ENCODE results near the gene MMAB. TPM values are rescaled to one million over a fixed set of nuclear protein-coding genes. Genes with fewer than 3 reads are reported as not detected.

Gene MMAB
- total and polyA plus RNA-seq, 2 donors (not counting 1 experiment from before 2014, with no cell fraction given): 36.8 to 56.1 TPM

DNA sequence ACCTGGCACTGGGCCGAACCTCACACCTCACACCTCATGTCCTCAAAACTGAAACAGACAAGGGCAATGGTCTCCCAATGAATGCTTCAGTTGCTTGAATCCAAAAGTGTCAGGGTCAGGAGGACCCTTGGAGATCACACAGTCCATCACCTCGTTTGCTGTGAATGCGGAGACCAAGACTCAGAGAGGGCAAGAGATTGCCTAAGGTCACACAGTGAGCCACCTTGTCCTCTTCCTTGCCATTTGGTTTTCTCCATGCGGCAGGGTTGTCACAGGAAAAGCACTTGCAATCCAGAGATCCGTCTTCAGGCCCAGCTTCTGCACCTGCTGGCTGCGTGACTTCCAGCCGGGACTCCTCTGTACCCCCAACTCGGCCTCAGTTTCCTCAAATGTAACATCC lies 28.3 kb upstream of the MMAB start:
- DNase-seq (ENCODE audit: low read depth in 2 of 2): no peak
- no peaks in the 10 kb centered on the region for H4K20me1 ChIP-seq (ENCODE audit: control insufficient read depth, extremely low read depth, insufficient read depth, low read length)
- no peak overlapping the region for H3K27ac ChIP-seq (ENCODE audit: insufficient read depth, low read length)
- no peaks in the 10 kb centered on the region for H3K79me2 ChIP-seq (ENCODE audit: control insufficient read depth, insufficient read depth, low read length)
- no peak overlapping the region for H3K4me3 ChIP-seq (replicated peaks in 1 of 4; ENCODE audit: control extremely low read depth in 1 of 4, insufficient read depth in 1 of 4, low read depth in 3 of 4, low read length in 4 of 4)
- no peaks in the 10 kb centered on the region for H3K9me3 ChIP-seq (ENCODE audit: control insufficient read depth, insufficient read depth, low read depth, low read length)
- H3K27me3 ChIP-seq (ENCODE audit: control insufficient read depth, insufficient read depth, low read length): peaks cover 6% of the 10 kb centered on the region
- H2AFZ ChIP-seq (ENCODE audit: low read length): no peak overlapping the region
- H3K9ac ChIP-seq (ENCODE audit: insufficient read depth, low read length): no peak overlapping the region
- no peak overlapping the region for H3K4me2 ChIP-seq (ENCODE audit: extremely low read depth, insufficient read depth, low read length)
- H3K36me3 ChIP-seq (ENCODE audit: control insufficient read depth, insufficient read depth, low read length): no peaks in the 10 kb centered on the region
- TF ChIP-seq, protein P1, sequence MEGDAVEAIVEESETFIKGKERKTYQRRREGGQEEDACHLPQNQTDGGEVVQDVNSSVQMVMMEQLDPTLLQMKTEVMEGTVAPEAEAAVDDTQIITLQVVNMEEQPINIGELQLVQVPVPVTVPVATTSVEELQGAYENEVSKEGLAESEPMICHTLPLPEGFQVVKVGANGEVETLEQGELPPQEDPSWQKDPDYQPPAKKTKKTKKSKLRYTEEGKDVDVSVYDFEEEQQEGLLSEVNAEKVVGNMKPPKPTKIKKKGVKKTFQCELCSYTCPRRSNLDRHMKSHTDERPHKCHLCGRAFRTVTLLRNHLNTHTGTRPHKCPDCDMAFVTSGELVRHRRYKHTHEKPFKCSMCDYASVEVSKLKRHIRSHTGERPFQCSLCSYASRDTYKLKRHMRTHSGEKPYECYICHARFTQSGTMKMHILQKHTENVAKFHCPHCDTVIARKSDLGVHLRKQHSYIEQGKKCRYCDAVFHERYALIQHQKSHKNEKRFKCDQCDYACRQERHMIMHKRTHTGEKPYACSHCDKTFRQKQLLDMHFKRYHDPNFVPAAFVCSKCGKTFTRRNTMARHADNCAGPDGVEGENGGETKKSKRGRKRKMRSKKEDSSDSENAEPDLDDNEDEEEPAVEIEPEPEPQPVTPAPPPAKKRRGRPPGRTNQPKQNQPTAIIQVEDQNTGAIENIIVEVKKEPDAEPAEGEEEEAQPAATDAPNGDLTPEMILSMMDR (conservative IDR thresholded peaks at IDR 0.05 in 1 of 2, IDR thresholded peaks at IDR 0.05 in 1 of 2; ENCODE audit: low read depth in 1 of 2, low read length in 2 of 2): no peak
- no peak for TF ChIP-seq EZH2 (IDR thresholded peaks at IDR 0.05; ENCODE audit: low read length, missing control alignments)
- H3K4me1 ChIP-seq (ENCODE audit: control insufficient read depth, extremely low read depth, insufficient read depth, low read length): peaks cover 5% of the 10 kb centered on the region

DNA sequence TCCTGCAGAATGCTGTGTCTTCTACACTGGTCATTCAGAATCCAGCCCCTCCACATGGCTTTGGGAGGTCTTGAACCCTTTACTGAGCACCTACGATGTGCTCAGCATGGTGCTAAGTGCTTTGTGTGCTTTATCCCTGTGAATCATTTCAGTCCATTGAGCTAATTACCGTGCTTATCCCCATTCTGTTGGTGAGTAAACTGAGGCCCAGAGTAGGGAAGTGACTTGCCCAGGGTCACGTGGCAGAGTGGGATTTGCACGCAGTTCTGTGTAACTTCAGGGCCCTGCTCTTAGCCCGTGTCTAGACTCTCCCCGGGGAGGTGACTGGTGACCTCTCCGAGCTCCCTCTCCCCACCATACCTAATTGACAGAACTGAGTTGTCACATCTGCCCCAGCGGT lies 27.7 kb upstream of the MMAB start:
- Histone ChIP-seq H2AFZ (ENCODE audit: low read length) (no peak overlapping the region), H3K36me3 (ENCODE audit: control insufficient read depth, insufficient read depth, low read length) (no peaks in the 10 kb centered on the region), H3K4me1 (ENCODE audit: control insufficient read depth, extremely low read depth, insufficient read depth, low read length) (peaks cover 5% of the 10 kb centered on the region), H3K9me3 (ENCODE audit: control insufficient read depth, insufficient read depth, low read depth, low read length) (no peaks in the 10 kb centered on the region), H3K27me3 (ENCODE audit: control insufficient read depth, insufficient read depth, low read length) (peaks cover 6% of the 10 kb centered on the region), H3K79me2 (ENCODE audit: control insufficient read depth, insufficient read depth, low read length) (no peaks in the 10 kb centered on the region), H3K4me3 (replicated peaks in 1 of 4; ENCODE audit: control extremely low read depth in 1 of 4, insufficient read depth in 1 of 4, low read depth in 3 of 4, low read length in 4 of 4) (no peak overlapping the region), H3K27ac (ENCODE audit: insufficient read depth, low read length) (no peak overlapping the region), H3K4me2 (ENCODE audit: extremely low read depth, insufficient read depth, low read length) (no peak overlapping the region), H4K20me1 (ENCODE audit: control insufficient read depth, extremely low read depth, insufficient read depth, low read length) (no peaks in the 10 kb centered on the region), H3K9ac (ENCODE audit: insufficient read depth, low read length) (no peak overlapping the region)
- TF ChIP-seq, protein P1 (conservative IDR thresholded peaks at IDR 0.05 in 1 of 2, IDR thresholded peaks at IDR 0.05 in 1 of 2; ENCODE audit: low read depth in 1 of 2, low read length in 2 of 2): no peak
- TF ChIP-seq EZH2 (IDR thresholded peaks at IDR 0.05; ENCODE audit: low read length, missing control alignments): no peak
- DNase-seq (ENCODE audit: low read depth in 2 of 2): no peak

DNA sequence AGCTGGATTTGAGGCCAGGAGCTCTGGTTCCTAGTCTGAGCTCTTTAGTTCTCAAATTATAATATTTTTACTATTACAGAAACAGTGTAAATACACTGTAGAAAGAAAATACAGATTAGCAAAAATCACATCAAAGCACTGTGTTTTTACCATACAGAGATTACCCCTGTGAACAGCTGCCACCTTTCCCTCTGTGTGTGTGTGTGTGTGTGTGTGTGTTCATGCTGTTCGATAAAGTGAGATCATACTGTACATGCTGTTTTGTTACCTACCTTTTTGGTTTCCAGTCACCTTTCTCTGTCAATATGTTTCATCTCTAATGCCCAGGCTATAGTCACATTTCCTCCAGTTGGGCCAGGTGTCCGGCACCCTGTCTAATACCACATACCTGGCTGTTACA lies 27.2 kb upstream of the MMAB start:
- Histone ChIP-seq H3K36me3 (ENCODE audit: control insufficient read depth, insufficient read depth, low read length) (no peaks in the 10 kb centered on the region), H2AFZ (ENCODE audit: low read length) (no peak overlapping the region), H3K4me3 (replicated peaks in 1 of 4; ENCODE audit: control extremely low read depth in 1 of 4, insufficient read depth in 1 of 4, low read depth in 3 of 4, low read length in 4 of 4) (no peak overlapping the region), H3K27me3 (ENCODE audit: control insufficient read depth, insufficient read depth, low read length) (peaks cover 2% of the 10 kb centered on the region), H3K4me2 (ENCODE audit: extremely low read depth, insufficient read depth, low read length) (no peak overlapping the region), H3K4me1 (ENCODE audit: control insufficient read depth, extremely low read depth, insufficient read depth, low read length) (peaks cover 5% of the 10 kb centered on the region), H3K9ac (ENCODE audit: insufficient read depth, low read length) (no peak overlapping the region), H3K79me2 (ENCODE audit: control insufficient read depth, insufficient read depth, low read length) (no peaks in the 10 kb centered on the region), H4K20me1 (ENCODE audit: control insufficient read depth, extremely low read depth, insufficient read depth, low read length) (no peaks in the 10 kb centered on the region), H3K27ac (ENCODE audit: insufficient read depth, low read length) (no peak overlapping the region), H3K9me3 (ENCODE audit: control insufficient read depth, insufficient read depth, low read depth, low read length) (no peaks in the 10 kb centered on the region)
- DNase-seq (ENCODE audit: low read depth in 2 of 2): no peak
- TF ChIP-seq, protein P1 (conservative IDR thresholded peaks at IDR 0.05 in 1 of 2, IDR thresholded peaks at IDR 0.05 in 1 of 2; ENCODE audit: low read depth in 1 of 2, low read length in 2 of 2): no peak
- no peak for TF ChIP-seq EZH2 (IDR thresholded peaks at IDR 0.05; ENCODE audit: low read length, missing control alignments)

All from fibroblast of lung (primary cell).